PC-3 (cell line): ENCODE measurements around the gene MYH7.

ENCODE experiments used
- EZH2 ChIP-seq: fragments of 300-600 bp; sonication (generic); IDR thresholded peaks from one replicate; pipeline ENCODE4 v1.6.1; 2017; ENCODE audit warnings: antibody characterized with exemption, mild to moderate bottlenecking, low read length; ENCODE audit not compliant: unreplicated experiment
- EZH2phosphoT487 ChIP-seq: fragments of 300-600 bp; sonication (generic); IDR thresholded peaks from 2 replicates; pipeline ENCODE4 v1.6.1; 2018; ENCODE audit warnings: mild to moderate bottlenecking, antibody characterized with exemption, low read length, borderline replicate concordance
- TF ChIP-seq, protein P1 (sequence below): fragments of 300-600 bp; sonication (generic); conservative IDR thresholded peaks from 2 replicates; pipeline ENCODE4 v1.5.1; 2017; ENCODE audit warnings: antibody characterized with exemption, low read depth, mild to moderate bottlenecking, low read length

GRCh38 chr14:23409966-23410635 is 25.4 kb downstream of the MYH7 start:
- TF ChIP-seq, protein P1, sequence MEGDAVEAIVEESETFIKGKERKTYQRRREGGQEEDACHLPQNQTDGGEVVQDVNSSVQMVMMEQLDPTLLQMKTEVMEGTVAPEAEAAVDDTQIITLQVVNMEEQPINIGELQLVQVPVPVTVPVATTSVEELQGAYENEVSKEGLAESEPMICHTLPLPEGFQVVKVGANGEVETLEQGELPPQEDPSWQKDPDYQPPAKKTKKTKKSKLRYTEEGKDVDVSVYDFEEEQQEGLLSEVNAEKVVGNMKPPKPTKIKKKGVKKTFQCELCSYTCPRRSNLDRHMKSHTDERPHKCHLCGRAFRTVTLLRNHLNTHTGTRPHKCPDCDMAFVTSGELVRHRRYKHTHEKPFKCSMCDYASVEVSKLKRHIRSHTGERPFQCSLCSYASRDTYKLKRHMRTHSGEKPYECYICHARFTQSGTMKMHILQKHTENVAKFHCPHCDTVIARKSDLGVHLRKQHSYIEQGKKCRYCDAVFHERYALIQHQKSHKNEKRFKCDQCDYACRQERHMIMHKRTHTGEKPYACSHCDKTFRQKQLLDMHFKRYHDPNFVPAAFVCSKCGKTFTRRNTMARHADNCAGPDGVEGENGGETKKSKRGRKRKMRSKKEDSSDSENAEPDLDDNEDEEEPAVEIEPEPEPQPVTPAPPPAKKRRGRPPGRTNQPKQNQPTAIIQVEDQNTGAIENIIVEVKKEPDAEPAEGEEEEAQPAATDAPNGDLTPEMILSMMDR, result no peak
- TF ChIP-seq EZH2 (no peak), EZH2phosphoT487 (no peak)
